C4-2B (cell line): ENCODE results near the gene VSIG8.

Experiments
- ZFX ChIP-seq: fragments of 450-650 bp; IDR thresholded peaks from 2 replicates; pipeline ENCODE4 v1.6.1; 2017
- TF ChIP-seq, protein P1 (sequence below): fragments of 450-650 bp; conservative IDR thresholded peaks from 2 replicates; pipeline ENCODE4 v1.5.1; 2017; ENCODE audit warnings: mild to moderate bottlenecking

DNA sequence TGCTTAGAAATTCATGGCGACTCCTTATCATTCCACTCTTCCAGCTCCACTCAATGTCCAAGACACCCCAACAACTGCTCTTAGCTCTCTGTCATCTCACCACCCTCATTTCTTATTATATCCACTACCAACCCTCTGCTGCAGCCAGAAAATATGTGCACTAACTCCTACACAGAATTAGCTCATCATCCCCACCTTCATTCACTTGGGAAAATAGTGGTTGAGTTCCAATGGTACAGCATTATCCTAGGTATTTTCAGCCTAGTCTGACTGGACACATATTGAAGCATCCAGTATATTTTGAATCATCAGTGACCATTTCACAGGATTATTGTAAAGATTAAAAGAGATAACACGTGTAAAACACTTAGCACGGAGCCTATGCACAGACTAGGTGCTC is 16.7 kb upstream of the VSIG8 start:
- TF ChIP-seq, protein P1, sequence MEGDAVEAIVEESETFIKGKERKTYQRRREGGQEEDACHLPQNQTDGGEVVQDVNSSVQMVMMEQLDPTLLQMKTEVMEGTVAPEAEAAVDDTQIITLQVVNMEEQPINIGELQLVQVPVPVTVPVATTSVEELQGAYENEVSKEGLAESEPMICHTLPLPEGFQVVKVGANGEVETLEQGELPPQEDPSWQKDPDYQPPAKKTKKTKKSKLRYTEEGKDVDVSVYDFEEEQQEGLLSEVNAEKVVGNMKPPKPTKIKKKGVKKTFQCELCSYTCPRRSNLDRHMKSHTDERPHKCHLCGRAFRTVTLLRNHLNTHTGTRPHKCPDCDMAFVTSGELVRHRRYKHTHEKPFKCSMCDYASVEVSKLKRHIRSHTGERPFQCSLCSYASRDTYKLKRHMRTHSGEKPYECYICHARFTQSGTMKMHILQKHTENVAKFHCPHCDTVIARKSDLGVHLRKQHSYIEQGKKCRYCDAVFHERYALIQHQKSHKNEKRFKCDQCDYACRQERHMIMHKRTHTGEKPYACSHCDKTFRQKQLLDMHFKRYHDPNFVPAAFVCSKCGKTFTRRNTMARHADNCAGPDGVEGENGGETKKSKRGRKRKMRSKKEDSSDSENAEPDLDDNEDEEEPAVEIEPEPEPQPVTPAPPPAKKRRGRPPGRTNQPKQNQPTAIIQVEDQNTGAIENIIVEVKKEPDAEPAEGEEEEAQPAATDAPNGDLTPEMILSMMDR, result no peak
- no peak for TF ChIP-seq ZFX
